SK-N-SH (cell line): ENCODE data around the gene GUCA1A.

ENCODE experiments used
- CTCF ChIP-seq: fragments of 200-600 bp; sonication (generic); IDR thresholded peaks from 2 replicates; pipeline ENCODE4 v1.6.1; 2017; ENCODE audit warnings: antibody characterized with exemption, mild to moderate bottlenecking, moderate library complexity
- EP300 ChIP-seq, 2 experiments: IDR thresholded peaks; 2 replicates each; pipeline versions ENCODE4 v1.4.0 to v1.6.1; 2012; ENCODE audit warnings: borderline replicate concordance in 1 of 2, low read depth in 1 of 2, low read length in 1 of 2
- JUND ChIP-seq: IDR thresholded peaks from 2 replicates; pipeline ENCODE4 v1.4.0; 2012
- MXI1 ChIP-seq: IDR thresholded peaks from 2 replicates; pipeline ENCODE4 v1.6.1; 2012; ENCODE audit warnings: mild to moderate bottlenecking, low read depth, low read length, improper control_type of control experiment
- PBX3 ChIP-seq: IDR thresholded peaks from 2 replicates; pipeline ENCODE4; 2012
- POLR2AphosphoS5 ChIP-seq: IDR thresholded peaks from 2 replicates; pipeline ENCODE4 v1.6.1; 2012; ENCODE audit warnings: low read depth, low read length
- RAD21 ChIP-seq: IDR thresholded peaks from 2 replicates; pipeline ENCODE4 v1.6.1; 2012; ENCODE audit warnings: mild to moderate bottlenecking, low read length
- TEAD4 ChIP-seq: IDR thresholded peaks from 2 replicates; pipeline ENCODE4 v1.4.0; 2012; ENCODE audit warnings: mild to moderate bottlenecking, borderline replicate concordance; ENCODE audit not compliant: insufficient read depth

DNA sequence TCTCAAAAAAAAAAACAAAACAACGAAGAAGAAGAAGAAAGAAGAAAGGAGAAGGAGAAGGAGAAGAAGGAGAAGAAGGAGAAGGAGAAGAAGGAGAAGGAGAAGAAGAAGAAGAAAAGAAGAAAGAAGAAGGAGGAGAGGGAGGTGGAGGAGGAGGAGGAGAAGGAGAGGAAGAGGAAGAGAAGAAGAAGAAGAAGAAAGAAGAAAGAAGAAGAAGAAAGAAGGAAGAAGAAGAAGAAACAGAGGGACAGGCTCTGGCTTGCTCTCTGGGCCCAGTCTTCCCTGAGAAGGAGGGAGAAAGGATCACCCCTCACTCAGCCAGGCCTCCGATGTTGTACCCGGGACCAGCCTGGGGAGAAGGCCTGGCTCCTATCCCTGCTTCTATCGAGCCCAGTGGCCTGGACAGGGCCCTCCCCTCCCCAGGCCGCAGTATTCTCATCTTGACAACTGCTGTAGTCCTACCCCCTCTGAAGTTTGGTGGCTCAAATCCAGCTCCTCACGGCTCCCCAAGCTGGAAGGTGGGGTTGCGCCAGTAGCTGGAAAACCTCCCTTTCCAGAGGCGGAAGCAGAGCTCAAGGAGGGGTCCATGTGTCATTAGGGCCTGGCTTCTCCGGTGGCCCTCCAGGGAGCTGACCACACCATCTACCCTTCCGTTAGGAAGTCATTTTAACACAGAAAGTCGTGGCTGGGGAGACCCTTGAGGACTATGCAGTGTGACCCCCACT, 49.6 kb upstream of the GUCA1A start:
- no peak for TF ChIP-seq PBX3
- no peak for TF ChIP-seq CTCF
- no peak for TF ChIP-seq RAD21
- no peak for TF ChIP-seq POLR2AphosphoS5
- no peak for TF ChIP-seq JUND
- TF ChIP-seq EP300 (IDR thresholded peaks at IDR 0.05; ENCODE audit: borderline replicate concordance in 1 of 2, low read depth in 1 of 2, low read length in 1 of 2), result no peak
- no peak for TF ChIP-seq MXI1
- TF ChIP-seq TEAD4, result no peak
